A204.1 (cell line): ENCODE data around the gene SPRY4.
"Not testable (repeated sequence)": the region's sequence is repeated elsewhere in the genome, so short reads cannot be mapped to it uniquely, and the experiment has no call there.

Experiments
- FAIRE-seq: peaks from 2 replicates; lab custom pipeline; 2012; peaks lifted over from hg19 to GRCh38; lab: Jason Lieb, UNC

The SPRY4 gene

GRCh38 chr5:142333749-142334148 is 8.9 kb upstream of the SPRY4 start:
- FAIRE-seq: not testable (repeated sequence)

- no peak for FAIRE-seq
These were observed 5.6 kb upstream of the SPRY4 start for GRCh38 chr5:142330444-142330843.

GRCh38 chr5:142330026-142330425 is 5.2 kb upstream of the SPRY4 start:
- FAIRE-seq: no peak

GRCh38 chr5:142327111-142327842 is 2.5 kb upstream of the SPRY4 start:
- FAIRE-seq: no peak

- no peak for FAIRE-seq
These were observed 1.7 kb upstream of the SPRY4 start for GRCh38 chr5:142326480-142326938.

DNA sequence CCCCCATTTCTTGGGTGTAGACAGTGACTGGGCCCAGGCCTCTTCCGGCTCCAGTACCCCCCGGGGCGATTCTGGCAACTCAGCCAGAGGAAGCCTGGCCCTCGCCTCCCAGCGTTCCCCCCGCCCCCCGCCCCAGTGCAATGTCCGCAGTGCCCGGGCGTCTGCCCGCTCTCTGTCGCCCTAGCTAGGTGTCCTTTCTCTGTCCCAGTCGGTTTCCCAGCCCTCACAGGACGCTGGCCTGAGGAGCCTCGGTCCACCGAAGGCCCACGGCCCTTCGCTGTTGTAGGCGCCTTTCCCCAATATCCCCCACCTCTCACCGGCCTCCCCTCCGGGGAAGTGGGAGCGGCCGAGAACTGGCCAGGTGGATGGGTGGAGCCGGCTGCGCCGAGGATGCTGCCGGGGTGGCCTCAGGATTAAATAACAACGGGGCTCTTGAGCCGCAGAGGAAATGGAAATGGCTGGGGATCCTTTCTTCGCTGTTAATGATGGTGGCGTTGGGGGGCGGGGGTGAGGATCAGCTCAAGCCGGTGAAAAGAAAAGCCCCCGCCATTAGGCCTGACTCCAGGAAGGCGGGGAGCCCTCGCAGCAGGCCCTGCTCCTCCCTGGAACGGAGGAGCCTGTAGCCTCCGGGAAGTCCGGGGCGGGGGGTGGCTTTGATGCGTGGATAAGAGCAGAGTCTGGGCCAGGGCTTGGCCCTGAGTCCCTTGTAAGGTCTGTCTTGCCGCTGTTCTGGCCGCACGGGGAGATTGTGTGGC is 1.1 kb upstream of the SPRY4 start:
- no peak for FAIRE-seq

DNA sequence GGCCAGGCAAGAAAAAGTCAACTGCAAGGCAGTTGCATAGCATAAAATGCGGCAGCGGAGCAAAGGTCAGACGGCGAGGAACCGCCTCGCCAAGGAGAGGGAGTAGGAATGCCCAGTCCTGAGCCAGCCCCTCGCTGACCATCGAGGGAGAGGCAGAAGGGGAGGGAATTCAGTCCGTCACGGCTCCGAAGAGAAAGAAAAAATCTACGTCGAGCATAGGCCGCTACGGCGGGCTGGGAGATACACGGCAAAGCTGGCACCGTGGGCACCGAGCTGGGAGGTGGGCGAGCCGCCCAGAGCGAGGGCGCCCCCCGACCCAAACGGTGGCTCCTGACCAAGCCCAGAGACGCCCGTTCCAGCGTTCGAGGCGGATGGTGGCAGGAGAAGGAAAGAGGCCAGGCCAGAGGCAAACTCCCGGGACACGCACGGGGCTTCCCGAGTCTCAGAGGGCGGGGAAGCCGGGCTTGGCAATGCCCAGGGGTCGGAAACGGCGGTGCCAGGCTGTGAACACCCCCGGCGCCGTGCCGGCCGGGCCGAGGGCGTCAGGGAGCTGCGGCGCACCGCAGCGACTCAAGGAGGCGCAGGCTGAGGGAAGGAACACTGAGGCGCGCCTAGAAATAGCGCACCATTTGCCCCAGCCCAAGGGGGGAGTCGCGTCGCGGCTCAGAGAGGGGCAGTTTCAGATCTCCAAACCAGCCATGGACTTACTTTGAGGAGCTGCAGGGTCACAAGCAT is 518 bp downstream of the SPRY4 start:
- FAIRE-seq: no peak

- no peak for FAIRE-seq
These were observed 1.2 kb downstream of the SPRY4 start for GRCh38 chr5:142323480-142324135.

GRCh38 chr5:142322747-142323479 is 1.9 kb downstream of the SPRY4 start:
- no peak for FAIRE-seq

DNA sequence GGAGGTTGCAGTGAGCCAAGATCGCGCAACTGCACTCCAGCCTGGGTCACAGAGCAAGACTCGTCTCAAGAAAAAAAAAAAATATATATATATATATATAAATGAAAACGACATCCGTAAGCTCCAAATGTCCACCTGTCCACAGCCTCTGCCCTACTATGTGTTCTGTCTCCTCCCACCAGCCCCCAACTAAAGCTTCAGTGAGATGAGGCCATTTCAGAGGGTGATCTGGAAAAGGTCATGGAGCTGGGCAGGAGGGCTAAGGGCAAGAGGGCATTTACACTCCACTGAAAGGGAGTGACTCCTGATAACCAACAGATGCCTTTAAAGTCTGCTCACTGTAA is 2.4 kb downstream of the SPRY4 start:
- FAIRE-seq: no peak

DNA sequence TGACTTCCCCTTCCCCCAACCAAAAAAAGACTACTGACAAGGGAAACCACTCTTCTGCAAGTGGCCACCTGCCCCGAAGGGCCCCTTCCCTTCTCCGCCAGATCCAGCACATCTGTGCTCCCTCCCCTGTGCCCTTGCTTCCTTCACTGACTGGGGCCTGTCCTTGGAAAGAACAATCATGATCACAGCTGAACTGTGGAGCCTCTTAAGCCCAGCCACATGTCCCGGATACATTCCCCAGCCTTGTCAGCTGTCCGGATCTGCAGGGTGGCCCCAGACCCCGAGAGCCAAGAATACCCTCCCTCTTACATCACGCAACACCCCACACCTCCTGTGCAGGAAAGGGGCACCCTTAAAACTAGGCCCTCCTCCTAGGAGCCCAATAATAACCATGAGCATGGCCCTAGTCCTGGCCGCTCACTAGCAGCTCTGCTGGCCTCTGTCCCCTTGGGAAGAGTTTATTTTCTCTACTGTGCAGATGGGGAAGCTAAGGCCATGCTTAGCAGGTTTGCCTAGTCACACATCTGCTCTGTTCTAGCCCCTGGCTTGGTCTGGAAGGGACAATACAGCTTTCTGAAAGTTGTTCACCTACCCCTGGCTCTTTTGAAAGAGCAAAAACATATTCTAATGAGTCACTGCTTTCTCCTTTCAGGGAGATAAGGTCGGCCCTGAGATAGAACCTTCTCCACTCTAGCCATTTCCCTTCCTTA is 3.8 kb downstream of the SPRY4 start:
- no peak for FAIRE-seq

DNA sequence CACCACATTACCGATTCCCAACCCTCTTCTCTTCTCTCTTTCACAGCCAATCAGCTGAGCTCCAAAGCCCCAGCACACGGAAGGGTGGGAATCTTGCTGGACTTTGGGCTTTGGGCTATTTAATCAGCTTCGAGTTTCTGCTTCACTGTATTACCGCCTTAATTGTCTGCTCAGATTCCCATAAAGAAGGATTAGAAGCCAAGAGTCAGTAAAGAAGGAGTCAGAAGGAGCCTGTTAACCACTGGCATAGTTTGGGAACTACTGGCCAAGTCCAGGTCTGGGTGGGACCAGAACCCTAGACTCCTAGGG is 4.4 kb downstream of the SPRY4 start:
- no peak for FAIRE-seq

DNA sequence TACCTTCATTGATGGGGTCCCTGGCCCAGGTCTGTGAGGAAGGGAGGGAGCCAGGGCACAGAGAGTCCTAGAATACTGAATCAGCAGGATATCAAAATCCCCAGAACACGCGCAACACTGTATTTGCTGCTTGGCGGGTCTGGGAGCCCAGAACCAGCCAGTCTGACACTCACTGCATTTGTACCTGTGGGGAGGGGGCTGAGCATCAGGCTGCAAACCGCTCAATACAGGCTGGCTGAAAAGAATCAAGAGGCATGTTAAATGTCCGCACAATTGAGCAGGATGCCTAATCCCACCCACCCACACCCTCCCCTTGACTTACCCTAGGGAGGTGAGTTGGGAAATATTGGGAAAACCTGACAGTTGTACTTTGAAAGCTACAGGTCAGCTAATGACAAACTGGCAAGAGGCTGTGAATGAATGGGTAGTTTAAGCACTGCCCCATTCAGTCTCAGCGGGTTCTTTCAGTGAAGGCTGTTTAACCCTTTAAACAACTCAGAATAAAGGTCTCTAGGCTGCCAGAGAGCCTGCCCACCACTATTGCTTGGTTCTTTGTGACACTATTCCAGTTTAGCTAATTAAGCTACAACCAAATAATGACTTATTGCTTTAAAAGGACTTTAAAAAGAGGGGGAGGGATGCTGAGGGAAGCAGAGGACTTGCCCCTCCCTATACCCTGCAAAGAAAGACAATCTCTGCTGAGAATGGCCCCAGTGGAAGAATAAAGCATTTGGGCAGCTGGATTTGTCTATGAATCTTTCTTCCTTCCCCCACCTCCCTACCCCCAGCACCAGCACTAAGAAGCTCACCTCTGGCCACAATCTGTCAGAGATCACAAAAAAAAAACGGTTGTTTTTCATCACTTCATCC is 5.0 kb downstream of the SPRY4 start:
- no peak for FAIRE-seq

DNA sequence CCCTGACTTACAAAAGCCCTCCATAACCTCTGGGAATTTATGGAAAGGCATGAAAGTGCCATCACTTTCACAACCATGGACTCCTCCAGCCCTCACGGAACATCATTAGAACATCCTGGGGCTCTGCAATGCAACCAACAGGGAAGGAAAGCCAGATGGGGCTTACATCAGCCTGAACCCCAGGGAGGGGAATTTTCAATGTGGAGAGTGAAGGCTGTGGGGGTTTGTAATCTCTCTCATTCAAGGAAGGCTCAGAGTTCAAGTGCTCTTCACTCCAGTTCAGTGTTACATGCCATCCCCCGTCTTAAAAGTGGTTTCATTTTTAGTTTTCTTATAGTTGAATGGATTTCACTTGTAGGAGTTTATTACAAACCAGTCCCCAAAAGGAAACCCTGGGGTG is 5.7 kb downstream of the SPRY4 start:
- FAIRE-seq: no peak

DNA sequence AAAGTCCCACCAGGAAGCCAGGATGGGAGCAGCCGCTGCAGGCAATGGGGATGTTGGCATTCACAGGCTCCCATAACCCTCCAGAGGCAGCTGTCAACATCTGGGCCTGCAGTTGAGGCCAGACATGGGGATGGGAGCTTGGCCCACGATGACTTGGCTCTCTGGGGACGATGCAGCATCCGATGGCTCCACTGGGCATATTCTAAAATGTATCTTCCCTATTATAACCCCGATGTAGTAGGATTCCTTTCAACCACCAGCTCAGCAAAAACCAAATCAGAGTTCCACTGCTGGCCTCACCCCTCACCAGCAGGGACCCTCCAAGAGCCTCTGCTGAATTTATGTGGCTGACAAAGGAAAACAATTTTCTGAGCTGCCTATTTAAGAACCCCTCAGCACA is 7.1 kb downstream of the SPRY4 start:
- no peak for FAIRE-seq

GRCh38 chr5:142317173-142317572 is 7.6 kb downstream of the SPRY4 start:
- no peak for FAIRE-seq

- no peak for FAIRE-seq
These were observed 8.1 kb downstream of the SPRY4 start for GRCh38 chr5:142316681-142317080.

- FAIRE-seq: no peak
These were observed 8.8 kb downstream of the SPRY4 start for GRCh38 chr5:142316051-142316450.

DNA sequence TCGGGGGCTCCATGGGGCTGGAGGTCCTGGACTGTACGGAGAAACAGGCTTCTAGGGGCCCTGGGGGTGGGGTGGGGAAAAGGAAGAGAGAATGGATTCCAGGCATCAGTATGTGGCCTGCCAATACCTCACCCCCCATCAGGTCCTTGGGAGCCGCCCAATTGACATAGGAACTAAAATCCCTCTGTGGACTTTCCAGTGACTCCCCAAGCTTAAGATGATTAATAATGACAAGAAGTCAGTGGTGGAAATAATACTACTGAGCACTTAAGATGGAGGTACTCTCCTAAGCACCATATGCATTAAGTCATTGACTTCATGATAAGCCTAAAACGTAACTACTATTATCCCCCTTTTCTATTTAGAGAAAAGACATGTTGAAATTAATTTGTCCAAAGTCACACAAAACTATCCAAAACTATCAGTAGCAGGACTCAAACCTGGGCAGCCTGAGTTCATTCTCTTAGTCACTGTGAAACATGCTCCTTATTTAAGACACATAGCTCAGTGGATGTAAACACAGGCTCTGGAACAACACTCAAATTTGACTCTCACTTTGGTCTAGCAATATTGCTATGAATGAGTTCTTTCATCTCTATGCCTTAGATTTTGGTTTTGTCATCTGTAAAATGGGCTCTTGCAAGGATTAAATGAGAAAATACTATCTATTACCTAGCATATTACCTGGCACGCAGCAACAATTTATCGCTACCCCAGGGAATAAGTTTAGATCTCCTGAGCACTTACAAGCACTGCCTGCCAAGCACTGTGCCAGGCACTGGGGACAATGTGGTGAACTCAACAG is 9.5 kb downstream of the SPRY4 start:
- no peak for FAIRE-seq

- FAIRE-seq: no peak
These were observed 10.2 kb downstream of the SPRY4 start for GRCh38 chr5:142314606-142315005.
